ENCODE measurements around the gene CACNA2D3.

GRCh38 chr3:55060896-55061719 lies 938.8 kb downstream of the CACNA2D3 start:
- TF ChIP-seq POLR2AphosphoS5 (IDR thresholded peaks at IDR 0.05; ENCODE audit: low read depth, low read length) = no peak
- TF ChIP-seq POLR2A (IDR thresholded peaks at IDR 0.05; ENCODE audit: low read depth, low read length) = no peak
- TF ChIP-seq SPI1 (IDR thresholded peaks at IDR 0.05; ENCODE audit: low read depth, low read length) = no peak

Data from GM12891 (cell line).